Measurements from ENCODE around the gene LPCAT2.

Gene LPCAT2, protein sequence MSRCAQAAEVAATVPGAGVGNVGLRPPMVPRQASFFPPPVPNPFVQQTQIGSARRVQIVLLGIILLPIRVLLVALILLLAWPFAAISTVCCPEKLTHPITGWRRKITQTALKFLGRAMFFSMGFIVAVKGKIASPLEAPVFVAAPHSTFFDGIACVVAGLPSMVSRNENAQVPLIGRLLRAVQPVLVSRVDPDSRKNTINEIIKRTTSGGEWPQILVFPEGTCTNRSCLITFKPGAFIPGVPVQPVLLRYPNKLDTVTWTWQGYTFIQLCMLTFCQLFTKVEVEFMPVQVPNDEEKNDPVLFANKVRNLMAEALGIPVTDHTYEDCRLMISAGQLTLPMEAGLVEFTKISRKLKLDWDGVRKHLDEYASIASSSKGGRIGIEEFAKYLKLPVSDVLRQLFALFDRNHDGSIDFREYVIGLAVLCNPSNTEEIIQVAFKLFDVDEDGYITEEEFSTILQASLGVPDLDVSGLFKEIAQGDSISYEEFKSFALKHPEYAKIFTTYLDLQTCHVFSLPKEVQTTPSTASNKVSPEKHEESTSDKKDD

DNA sequence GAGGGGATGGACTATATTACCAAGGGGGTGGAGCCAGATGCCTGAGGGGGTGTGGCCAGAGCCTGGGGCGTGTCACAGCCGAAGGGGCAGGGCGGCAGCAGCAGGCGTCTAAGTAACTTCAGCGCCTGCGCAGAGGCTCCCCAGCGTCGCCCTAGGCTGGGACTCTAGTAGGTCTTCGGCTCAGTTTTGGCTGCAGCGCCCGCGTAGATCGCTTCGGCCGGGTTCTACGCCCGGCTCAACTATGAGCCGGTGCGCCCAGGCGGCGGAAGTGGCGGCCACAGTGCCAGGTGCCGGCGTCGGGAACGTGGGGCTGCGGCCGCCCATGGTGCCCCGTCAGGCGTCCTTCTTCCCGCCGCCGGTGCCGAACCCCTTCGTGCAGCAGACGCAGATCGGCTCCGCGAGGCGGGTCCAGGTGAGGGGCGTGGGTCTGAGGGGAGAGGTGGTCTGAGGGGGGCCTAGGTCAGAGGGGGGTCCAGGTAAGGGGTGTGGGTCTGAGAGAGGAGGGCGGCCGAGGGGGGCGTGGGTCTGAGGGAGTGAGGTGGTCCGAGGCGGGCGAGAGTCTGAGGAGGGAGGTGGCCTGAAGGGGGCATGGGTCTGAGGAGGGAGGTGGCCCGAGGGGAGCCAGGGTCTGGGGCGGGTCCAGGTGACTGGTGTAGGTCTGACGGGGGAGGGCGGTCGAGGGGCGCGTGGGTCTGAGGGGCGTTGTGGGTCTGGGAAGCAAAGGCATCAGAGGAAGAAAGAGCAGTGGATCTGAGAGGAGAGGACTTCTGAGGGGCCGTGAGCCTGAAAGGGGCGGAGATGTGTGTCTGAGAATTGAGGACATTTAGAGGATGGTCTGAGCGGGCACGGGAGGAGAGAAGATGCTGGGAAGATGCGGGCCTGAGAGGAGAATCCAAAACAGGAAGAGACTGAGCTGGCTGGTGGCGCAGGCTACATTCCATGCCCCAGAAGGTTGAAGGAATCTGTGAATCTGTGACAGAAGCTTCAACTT lies at the start of gene LPCAT2:
TSS of gene LPCAT2 (plus strand) at position 132 of the 991 bp plus-strand sequence. CDS start at position 242, 110 bp downstream.
- DNase-seq = no peak

DNA sequence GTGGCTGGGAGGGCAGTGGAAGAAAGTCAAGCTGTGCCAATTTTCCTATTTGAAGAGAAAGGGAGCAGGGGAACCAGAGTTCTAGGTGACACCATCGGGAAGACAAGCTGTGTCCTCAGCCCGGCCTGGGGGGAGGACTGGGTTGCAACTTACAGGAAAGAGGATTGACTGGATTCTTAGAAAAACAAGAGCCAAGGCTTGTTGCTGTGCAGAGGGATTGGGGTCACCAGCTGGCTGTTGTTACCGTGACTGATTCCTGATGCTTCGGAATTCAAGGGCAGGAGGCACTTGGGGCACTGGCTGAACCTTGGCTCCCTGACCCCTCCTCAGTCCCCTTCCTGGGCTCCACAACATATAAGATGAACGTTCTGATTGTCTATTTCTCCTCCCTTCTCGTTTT lies 46.6 kb upstream of the LPCAT2 start:
- DNase-seq = no peak

DNA sequence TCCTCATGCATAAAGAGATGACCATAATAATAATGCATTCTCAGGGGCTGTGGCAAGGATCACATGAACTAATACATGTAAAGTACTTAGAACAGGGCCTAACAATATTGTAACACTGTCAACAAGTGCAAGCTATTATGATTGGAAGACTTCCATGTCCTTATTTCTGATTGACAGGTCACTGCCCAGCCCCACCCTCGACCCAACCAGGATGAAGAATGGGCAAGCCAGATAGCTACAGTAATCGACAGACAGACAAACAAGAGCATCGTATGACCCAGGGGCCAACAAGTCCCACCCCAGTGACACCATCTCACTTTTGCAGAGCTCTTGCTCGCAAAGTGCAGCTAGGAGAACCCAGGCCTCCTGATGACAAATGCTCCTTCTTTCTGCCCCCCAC lies 44.5 kb upstream of the LPCAT2 start:
- no peak for DNase-seq

DNA sequence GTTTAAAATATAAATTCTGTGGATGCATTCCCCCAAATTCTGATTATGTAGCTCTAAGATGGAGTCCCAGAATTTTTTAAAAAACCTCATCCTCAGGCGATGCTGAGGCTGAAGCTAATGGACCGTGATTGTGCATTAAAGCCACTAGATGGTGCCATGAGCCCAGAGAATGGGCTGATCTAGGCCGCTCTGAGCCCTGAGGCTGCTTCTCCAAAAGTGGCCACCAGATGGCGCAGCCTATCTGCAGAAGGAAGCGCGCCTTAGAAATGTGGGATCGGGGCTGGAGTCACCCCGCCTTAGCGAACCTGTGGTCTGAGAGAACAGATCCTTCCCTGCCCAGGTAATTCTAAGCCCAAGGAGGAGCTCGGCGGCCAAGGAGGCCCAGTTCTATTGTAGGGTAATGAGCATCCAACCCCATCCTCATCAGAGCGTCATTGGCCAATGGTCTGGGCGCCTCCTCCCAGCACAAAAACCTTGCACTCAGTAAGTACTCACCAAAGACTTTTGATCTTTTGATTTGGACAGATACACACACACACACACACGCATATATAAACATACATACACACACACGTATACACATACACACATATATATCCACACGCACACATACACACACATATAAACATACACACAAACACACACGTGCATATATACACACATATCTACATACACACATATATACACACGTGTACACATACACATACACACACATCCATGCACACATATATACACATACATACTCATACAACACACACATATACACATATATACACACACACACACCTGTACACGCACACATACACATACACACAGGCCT lies 43.6 kb upstream of the LPCAT2 start:
- DNase-seq = no peak

DNA sequence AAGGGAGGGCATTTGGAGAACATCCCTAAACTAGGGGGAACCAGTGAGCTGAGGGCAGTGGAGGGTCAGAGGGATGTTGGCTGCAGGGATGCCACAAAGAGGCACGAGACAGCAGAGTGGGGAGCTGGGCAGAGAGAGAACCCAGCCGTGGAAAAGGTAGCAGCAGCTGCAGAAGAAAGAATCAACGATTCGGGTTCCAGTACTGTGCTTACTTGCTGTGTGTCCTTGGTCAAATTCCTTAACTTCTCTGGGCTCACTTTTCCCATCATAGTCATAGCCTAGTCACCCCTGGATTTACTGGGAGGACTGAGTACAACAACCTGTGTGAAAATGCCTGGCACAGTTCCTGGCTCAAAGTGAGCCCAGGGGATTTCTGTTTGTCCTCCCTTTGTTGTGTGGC lies 42.7 kb upstream of the LPCAT2 start:
- DNase-seq = no peak

DNA sequence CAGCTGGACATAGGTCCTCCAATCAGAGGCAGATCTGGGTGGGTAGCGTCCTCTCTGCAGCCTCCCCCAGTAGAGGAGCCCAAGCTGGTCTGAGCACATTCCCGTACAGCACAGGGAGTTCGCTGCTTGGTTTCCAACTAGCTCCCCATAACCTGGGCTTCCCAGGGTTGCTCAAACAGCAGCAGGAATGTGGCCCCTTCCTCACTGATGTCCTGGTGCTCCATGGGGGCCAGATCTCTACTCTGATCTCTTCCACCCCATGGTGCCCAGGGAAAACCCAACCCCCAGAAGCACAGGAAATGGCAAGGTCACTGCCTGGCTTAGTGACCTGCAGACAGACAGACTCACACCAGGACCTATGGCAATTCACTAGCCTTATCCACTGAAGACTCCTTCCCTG lies 41.0 kb upstream of the LPCAT2 start:
- no peak for DNase-seq

DNA sequence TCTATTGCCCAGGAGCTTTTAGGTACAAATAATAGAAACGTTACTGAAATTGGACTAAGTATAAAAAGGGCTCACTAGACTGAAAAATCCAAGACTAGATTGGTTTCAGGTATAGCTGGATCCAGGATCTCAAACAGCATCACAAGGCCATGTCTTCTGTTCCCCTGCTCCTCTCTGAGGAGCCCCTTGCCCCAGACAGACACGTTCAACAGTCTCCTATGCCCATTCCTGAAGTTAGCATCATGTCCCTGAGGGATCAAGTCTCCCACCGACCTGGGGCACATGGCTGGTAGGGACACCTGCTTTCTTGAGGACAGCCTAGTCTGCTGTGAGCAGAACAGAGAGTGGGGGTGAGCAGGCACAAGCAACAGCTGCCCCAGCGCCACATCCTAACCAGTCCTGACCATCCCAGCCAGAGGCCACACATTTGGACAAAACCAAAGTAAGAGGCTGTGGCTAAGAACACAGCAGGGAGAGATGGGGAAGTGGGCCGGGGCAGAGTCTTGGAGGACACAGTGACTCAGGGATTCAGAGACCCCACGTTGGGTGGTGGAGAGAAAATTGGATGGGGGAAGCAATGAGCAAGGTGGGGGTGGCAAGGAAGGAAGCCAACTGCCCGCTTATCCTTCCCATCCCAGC lies 40.4 kb upstream of the LPCAT2 start:
- no peak for DNase-seq

DNA sequence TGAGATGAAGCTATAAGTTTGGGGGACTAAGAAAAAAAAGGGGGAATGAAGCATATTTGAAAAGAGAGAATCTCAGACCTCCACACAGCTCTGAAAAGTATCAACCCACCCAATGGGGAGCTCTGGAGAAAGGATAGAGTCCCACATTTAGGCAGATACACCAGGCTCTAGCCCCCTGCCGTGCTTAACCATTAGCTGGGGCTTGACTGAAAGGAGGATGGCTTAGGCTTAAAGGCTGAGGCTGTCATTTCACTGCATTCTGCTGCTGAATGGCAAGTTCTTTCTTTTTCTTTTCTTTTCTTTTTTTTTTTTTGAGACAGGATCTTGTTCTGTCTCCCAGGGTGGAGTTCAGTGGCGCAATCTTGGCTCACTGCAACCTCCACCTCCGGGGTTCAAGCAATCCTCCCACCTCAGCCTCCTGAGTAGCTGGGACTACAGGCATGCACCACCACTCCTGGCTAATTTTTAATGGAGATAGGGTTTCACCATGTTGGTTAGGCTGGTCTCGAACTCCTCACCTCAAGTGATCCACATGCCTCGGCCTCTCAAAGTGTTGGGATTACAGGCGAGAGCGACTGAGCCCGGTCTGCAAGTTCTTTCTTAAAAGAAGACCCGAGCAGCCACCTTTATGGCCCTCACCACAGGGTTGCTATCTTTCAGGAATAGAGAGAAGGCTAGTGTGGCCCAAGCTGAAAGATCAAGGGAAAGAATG lies 38.9 kb upstream of the LPCAT2 start:
- no peak for DNase-seq

DNA sequence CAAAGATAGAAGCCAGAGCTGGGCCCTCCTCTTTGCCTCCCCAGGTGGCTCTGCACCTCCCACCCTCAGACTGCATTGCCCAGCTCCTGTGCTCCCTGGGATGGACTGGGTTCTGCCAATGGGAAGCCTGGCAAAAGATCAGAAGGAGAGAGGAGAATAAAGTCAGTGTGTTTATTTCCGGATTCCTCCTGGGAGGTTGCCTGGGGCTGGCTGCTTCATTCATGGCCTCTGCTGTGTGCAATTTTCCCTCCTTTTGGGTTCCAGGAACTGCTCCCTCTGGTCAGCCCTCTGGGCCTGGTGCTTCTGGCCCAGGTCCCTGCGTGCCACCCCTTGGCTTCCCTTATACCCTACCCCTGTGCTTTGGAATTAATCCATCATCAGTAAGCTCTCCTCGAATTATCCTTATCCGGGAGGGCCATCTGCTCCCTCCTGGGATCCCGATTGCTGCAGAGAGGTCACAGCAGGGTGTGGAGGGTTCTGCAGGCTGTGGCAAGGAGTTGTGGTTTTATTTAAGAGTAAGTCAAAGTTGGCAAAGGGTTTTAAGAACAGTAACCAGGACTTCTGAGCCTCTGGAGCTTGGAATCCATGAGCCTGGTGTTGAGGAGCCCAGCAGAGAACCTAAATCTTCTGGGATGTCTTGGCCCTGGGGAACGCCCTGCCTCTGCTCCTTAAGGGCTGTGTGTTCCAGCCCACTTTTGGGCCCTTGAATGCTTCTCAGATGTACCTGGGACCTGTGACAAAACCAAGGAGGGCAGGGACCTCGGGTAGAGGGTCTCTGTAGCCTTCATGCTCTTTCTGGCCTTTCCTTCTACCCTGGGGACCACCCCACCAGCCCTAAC lies 38.1 kb upstream of the LPCAT2 start:
- no peak for DNase-seq

DNA sequence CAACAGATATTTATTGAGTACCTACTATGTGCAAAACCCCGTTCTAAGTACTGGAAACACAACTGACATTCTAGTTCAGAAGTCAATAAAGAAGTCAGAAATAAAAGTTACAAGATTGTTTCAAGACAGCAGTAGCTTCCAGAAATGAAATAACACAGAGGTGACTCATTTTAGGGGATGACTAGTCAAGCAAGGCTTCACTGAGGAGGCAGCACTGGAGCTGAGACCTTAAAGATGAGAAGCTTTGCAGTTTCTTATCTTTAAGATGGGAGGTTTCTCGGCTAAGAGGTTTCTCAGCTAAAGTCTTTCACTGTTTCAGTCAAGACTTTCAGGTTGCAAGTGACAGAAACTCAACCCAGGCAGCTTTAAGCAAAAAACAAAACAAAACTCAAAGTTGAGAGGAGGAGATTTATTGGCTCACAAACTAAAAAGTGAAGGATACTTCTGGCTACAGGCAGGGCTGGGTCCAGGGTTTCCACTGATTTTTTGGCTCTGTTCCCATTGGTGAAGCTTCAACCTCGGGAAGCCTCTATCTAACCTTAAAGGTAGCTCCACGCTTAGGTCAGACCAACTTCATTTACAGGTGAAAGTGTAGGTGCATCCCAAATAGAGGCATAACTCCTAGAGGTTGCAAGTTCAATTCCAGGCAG lies 37.3 kb upstream of the LPCAT2 start:
- DNase-seq = no peak

DNA sequence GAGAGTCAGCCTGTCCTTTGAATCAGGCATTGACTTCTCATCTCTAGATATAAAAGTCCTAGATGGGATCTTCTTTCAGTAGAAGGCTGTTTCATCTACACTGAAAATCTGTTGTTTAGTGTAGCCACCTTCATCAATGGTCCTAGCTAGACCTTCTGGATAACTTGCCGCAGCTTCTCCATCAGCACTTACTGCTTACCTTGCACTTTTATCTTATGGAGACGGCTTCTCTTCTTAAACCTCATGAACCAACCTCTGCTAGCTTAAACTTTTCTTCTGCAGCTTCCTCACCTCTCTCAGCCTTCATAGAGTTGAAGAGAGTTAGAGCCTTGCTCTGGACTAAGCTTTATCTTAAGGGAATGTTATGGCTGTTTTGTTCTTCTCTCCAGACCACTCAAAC lies 35.3 kb upstream of the LPCAT2 start:
- no peak for DNase-seq

DNA sequence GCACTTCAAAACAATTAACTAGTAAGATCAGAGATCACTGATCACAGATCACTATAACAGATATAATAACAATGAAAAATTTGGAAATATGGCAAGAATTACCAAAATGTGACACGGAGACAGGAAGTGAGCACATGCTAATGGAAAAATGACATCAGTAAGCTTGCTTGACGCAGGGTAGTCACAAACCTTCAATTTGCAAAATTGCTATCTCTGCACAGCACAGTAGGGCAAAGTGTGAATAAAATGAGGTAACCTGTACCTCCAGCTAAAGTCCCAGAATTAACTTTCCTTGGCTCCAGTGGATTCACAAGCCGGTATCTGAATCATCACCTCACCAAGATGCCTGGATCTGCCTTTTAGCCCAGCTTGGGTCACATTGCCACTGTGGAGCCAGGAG lies 34.1 kb upstream of the LPCAT2 start:
- no peak for DNase-seq

DNA sequence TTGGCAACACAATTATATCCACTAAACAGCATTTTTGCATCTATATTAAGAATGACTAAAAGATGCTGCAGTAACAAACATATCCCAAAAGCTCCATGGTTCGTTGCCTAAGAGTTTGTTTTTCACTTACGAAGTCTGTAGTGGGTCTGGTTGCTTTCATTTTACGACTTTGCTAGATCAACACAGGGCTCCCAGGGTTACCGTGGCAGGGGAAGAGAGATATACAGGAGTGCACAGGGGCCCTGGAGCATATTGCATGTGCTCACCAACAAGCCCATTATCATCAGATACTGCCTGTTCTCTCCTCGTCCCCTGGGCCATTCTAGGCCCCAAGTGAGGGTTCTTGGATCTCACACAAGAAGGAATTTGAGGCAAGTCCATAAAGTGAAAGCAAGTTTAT lies 33.0 kb upstream of the LPCAT2 start:
- DNase-seq = no peak

DNA sequence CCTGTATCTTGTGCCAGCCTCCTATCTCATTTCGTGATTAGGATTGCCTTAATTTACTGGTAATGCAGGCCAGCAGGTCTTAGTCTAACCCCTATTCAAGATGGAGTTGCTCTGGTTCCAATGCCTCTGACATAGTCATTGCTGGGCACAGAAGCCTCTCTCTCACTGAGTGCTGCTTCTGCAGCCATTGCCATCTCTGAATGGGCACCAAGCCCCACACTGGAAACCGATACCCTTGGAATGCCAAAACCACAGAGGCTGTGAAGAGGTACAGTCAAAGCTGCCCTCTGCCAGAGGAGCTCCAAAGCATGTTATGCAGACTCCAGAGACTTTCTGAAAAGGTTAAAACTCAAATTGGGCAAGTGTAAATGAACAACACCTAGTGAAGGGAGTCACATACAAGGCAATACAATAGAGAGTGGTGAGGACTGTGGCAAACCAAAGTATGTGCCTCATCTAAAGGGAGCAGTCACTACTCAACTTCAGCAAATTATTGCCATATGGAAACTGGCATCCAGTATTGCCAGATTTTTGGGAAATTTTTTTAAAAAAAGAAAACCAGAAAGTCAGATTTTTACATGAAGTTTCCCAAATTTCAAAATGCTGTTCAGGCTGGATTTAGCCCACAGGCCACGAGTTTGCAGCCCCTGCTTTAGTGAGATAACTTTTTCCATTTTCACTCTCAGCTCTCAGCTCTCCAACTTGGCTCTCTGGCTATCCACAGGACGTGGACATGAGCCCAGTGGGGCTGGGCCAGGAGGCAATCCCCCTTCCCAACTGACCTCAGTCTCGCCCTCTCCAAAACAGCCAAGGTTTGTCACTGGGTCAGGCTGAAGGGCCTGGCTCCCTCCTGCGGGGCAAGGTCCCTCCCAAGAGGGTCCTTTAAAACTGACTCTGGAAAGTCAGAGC lies 32.0 kb upstream of the LPCAT2 start:
- no peak for DNase-seq

DNA sequence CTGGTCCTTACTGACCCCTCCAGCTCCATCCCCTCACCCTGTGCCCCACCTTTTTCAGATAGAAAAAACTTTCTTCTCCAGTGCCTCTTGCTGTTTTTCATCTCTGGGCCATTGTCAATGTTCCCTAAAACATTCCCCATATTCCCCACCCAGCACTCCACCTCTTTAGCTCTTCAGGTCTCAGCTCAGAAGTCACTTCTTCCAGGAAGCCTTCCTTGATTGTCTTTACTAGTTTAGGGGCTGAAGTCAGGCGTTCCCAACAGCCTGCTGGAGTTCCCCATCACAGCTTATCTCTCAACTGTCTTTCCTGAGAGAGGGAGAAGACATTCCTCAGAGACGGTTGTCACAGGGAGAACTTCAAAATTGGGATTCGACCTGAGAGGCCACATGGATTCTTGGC lies 31.1 kb upstream of the LPCAT2 start:
- no peak for DNase-seq

DNA sequence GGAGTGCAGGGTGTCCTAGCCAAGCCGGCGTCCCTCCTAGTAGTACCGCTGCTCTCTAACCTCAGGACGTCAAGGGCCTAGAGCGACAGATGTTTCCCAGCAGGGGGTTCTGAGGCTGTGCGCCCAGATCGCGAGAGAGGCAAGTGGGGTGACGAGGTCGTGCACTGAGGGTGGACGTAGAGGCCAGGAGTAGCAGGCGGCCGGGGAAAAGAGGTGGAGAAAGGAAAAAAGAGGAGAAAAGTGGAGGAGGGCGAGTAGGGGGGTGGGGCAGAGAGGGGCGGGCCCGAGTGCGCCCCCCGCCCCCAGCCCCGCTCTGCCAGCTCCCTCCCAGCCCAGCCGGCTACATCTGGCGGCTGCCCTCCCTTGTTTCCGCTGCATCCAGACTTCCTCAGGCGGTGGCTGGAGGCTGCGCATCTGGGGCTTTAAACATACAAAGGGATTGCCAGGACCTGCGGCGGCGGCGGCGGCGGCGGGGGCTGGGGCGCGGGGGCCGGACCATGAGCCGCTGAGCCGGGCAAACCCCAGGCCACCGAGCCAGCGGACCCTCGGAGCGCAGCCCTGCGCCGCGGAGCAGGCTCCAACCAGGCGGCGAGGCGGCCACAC lies 29.9 kb upstream of the LPCAT2 start, which contains the start of gene MMP2:
TSS of gene MMP2 (plus strand) at position 372 of the 603 bp plus-strand sequence. CDS start 282 bp downstream, outside the sequence.
- DNase-seq = no peak

DNA sequence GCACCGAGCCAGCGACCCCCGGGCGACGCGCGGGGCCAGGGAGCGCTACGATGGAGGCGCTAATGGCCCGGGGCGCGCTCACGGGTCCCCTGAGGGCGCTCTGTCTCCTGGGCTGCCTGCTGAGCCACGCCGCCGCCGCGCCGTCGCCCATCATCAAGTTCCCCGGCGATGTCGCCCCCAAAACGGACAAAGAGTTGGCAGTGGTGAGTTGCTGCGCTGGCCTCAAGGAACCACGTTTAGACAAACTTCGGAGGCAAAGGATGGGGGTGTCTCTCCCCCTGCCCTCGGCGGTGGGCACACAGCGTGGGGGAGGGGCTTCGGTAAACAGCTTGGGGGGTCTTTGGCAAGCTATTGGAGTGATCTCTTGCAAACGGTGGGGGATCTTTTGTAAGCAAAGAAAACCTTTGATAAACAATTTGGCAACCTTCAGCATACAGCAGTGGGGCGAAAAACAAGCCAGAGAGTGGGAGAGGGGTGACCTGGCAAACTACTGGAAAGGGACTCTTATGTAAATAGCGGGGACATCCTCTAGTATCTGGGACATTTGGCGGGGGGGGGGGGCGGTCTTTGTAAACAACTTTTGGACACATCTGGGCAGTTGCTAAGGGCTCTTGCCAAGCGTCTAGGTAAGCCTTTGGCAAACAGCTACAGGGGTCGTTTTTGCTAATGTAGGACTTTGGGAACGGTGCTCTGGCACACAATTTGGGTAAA lies 29.3 kb upstream of the LPCAT2 start:
- no peak for DNase-seq

DNA sequence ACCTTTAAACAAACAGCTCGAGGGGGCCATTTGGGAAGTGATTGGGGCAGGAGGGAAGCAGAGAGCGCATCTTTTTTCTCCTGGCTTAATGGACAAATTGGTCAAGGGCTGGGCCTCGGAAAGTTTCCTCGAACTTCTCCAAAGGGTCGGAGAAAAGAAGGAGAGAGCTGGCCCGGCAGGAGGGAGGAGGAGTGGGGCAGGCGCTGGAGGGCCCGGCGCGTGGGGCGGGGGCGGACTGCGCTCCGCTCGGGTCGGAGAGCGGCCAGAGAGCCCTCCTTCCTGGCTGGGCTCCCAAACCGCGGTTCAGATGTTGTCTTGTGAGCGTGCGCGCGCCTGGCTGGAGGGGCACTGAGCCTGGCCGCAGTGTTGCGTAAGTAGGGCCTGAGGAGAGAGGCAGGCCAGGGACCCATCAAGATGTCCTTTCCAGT lies 28.6 kb upstream of the LPCAT2 start:
- DNase-seq = no peak
